ENCODE data around the gene CPNE9.

GRCh38 chr3:9701006-9701405 is 2.6 kb upstream of the CPNE9 start:
- TF ChIP-seq, protein P1, sequence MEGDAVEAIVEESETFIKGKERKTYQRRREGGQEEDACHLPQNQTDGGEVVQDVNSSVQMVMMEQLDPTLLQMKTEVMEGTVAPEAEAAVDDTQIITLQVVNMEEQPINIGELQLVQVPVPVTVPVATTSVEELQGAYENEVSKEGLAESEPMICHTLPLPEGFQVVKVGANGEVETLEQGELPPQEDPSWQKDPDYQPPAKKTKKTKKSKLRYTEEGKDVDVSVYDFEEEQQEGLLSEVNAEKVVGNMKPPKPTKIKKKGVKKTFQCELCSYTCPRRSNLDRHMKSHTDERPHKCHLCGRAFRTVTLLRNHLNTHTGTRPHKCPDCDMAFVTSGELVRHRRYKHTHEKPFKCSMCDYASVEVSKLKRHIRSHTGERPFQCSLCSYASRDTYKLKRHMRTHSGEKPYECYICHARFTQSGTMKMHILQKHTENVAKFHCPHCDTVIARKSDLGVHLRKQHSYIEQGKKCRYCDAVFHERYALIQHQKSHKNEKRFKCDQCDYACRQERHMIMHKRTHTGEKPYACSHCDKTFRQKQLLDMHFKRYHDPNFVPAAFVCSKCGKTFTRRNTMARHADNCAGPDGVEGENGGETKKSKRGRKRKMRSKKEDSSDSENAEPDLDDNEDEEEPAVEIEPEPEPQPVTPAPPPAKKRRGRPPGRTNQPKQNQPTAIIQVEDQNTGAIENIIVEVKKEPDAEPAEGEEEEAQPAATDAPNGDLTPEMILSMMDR (conservative IDR thresholded peaks at IDR 0.05; ENCODE audit: low read depth in 2 of 2), result no peak
- TF ChIP-seq, protein P2, sequence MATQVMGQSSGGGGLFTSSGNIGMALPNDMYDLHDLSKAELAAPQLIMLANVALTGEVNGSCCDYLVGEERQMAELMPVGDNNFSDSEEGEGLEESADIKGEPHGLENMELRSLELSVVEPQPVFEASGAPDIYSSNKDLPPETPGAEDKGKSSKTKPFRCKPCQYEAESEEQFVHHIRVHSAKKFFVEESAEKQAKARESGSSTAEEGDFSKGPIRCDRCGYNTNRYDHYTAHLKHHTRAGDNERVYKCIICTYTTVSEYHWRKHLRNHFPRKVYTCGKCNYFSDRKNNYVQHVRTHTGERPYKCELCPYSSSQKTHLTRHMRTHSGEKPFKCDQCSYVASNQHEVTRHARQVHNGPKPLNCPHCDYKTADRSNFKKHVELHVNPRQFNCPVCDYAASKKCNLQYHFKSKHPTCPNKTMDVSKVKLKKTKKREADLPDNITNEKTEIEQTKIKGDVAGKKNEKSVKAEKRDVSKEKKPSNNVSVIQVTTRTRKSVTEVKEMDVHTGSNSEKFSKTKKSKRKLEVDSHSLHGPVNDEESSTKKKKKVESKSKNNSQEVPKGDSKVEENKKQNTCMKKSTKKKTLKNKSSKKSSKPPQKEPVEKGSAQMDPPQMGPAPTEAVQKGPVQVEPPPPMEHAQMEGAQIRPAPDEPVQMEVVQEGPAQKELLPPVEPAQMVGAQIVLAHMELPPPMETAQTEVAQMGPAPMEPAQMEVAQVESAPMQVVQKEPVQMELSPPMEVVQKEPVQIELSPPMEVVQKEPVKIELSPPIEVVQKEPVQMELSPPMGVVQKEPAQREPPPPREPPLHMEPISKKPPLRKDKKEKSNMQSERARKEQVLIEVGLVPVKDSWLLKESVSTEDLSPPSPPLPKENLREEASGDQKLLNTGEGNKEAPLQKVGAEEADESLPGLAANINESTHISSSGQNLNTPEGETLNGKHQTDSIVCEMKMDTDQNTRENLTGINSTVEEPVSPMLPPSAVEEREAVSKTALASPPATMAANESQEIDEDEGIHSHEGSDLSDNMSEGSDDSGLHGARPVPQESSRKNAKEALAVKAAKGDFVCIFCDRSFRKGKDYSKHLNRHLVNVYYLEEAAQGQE (IDR thresholded peaks at IDR 0.05; ENCODE audit: unreplicated experiment), result no peak
- TF ChIP-seq POLR2AphosphoS5 (IDR thresholded peaks at IDR 0.05; ENCODE audit: low read depth), result no peak
- no peak for TF ChIP-seq EZH2phosphoT487 (IDR thresholded peaks at IDR 0.05; ENCODE audit: unreplicated experiment)
- TF ChIP-seq ETS1 (IDR thresholded peaks at IDR 0.05), result no peak
